Esophagus muscularis mucosa (tissue), 3 donors: ENCODE data around the gene TP53AIP1.

Experiments used
- POLR2AphosphoS5 ChIP-seq, 2 donors: sonication (generic); formaldehyde crosslinking; IDR thresholded peaks; one replicate each; pipeline ENCODE4 v1.6.1; 2017; ENCODE audit warnings: antibody characterized with exemption in 2 of 2
- TF ChIP-seq, protein P1 (sequence below), 3 experiments: fragments of 200-600 bp in 2 of 3; fragments of 450-650 bp in 1 of 3; sonication (generic) in 2 of 3; IDR thresholded peaks; one replicate each; pipeline ENCODE4 v1.5.1; 2017 to 2019; ENCODE audit warnings: antibody characterized with exemption in 3 of 3, mild to moderate bottlenecking in 2 of 3, moderate library complexity in 1 of 3

- TF ChIP-seq, protein P1, sequence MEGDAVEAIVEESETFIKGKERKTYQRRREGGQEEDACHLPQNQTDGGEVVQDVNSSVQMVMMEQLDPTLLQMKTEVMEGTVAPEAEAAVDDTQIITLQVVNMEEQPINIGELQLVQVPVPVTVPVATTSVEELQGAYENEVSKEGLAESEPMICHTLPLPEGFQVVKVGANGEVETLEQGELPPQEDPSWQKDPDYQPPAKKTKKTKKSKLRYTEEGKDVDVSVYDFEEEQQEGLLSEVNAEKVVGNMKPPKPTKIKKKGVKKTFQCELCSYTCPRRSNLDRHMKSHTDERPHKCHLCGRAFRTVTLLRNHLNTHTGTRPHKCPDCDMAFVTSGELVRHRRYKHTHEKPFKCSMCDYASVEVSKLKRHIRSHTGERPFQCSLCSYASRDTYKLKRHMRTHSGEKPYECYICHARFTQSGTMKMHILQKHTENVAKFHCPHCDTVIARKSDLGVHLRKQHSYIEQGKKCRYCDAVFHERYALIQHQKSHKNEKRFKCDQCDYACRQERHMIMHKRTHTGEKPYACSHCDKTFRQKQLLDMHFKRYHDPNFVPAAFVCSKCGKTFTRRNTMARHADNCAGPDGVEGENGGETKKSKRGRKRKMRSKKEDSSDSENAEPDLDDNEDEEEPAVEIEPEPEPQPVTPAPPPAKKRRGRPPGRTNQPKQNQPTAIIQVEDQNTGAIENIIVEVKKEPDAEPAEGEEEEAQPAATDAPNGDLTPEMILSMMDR (IDR thresholded peaks at IDR 0.05), result no peak
- TF ChIP-seq POLR2AphosphoS5 (IDR thresholded peaks at IDR 0.05), result no peak
Observed at GRCh38 chr11:128955636-128956035, 13.0 kb upstream of the TP53AIP1 start.
